NCI-H2227 (cell line): ENCODE data around the gene SYCE3.
"Not testable (repeated sequence)": the region's sequence is repeated elsewhere in the genome, so short reads cannot be mapped to it uniquely, and the experiment has no call there.

ENCODE experiments used
- DNase-seq: peaks from one replicate; lab custom pipeline; 2025; ENCODE audit not compliant: unreplicated experiment; lab: John Stamatoyannopoulos, UW

Gene SYCE3, protein sequence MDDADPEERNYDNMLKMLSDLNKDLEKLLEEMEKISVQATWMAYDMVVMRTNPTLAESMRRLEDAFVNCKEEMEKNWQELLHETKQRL

DNA sequence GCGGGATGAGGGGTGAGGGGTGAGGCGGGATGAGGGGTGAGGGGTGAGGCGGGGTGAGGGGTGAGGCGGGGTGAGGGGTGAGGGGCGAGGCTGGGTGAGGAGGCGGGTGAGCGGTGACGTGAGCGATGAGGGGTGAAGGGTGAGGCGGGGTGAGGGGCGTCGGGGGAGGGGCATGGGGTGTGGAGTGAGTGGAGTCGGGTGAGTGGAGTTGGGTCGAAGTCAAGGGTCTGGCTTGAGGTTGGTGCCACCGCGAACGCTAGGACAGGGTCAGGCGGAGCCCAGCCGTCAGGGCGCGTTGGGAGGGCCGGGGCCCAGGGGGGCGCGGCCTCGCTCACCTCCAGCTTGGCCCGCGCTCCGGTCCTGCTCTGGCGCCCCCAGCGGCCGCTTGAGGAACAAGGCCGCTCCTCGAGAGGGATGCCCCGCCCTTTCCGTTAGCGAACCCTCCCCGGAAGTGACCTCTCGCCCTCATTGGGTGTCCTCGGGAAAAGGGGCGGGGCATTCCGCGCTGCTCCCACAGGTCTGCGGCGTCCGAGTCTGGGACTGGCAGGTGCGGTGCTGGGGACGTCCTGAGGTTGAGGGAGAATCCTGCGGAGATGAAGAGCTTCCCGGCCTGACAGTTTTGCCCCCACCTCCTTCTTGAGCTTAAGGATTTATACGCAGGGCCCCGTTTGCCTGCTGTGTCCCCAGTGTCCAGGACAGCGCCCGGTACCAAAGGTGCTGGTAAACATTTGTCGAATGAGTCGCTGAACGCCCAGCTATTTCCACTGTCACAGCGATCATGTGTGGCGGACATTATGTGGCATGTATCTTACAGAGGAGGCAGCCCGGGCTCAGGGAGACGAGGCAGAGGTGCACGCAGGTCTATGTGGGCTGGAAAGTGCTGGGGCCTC, at the start of gene SYCE3:
Gene SYCE3, minus strand, starts transcription at position 397 of the 890 bp plus-strand sequence. CDS start 6,514 bp downstream, outside the sequence.
- peak; percentile 96 for DNase-seq

DNA sequence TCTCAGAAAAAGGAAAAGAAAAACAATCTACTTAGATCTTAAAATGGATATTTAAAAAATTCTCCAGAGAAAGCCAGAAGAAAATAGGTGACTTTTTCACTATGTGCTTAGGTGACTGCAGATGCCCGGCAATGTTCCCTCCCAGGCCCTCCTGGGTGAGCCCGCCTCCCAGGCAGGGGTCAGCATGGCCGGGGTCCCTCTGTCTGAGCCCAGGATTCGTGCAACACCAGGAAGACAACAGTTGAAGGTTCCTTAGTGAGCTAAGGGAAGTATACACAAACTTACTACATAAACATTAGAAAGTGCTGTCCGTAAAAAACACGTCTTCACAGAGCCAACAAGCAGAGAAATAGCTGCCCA, 49.4 kb upstream of the SYCE3 start:
- no peak for DNase-seq

DNA sequence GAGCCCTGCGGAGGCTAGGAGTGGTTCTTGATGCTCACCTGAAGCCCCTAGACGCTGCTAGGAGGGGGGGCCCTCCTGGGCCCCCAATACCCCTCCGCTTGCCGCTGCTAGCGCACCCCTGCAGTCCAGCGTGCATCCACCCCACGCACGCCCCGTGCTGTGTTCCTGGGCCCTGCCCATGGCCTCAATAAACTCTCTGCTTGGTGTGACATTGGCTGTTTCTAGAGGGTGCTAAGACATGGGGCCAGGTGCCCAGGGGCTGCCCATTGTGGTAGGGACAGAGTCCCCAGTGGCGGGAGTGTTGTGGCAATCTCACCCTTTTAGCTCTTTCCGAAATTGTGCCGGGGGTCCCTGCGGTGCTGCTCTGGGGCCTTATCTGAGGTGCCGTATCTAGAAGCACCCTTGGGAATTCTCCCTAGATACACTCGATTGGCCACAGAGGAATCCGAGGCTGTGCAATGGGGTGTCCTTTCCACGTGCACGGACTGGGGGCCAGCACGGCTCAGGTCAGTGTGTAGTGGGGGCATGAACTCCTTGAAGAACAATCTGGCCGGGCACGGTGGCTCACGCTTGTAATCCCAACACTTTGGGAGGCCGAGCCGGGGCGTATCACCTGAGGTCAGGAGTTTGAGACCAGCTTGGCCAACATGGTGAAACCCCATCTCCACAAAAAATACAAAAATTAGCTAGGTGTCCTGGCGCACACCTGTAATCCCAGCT, 48.8 kb upstream of the SYCE3 start:
- DNase-seq, result no peak

DNA sequence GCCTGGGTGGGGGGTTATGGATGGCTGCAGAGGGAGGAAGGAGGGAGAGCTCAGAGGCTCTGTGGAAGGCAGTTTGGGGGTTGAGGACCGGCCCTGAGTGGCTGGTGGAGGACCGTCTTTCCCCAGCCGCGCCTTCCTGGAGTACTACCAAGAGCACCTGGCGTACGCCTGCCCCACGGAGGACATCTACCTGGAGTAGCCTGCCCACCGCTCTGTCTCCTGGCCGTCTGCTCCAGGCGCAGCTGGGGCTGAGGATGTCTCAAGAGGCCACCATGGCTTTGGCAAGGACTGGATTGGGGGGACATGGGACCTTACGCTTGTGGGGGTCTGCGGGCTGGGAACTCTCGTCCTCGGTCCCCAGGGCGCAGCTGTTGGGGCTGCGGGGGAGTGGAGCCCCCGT, 47.9 kb upstream of the SYCE3 start:
- no peak for DNase-seq

DNA sequence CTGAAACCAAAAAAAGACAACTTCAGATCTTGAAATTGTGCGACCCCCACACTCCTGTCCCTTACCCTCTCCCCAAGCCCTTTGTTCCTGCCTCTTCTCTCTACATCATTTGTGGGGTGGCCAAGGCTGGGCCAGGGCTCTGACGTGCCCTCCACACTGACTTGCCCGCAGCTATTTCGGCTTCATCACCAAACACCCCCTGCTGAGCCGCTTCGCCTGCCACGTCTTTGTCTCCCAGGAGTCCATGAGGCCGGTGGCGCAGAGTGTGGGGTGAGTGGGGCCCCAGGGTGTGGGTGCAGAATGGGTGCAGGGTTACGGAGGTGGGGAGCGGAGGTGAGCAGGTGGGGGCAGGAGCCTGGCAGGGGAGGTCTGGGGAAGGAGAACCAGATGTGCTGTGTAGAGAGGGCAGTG, 47.3 kb upstream of the SYCE3 start:
- no peak for DNase-seq

DNA sequence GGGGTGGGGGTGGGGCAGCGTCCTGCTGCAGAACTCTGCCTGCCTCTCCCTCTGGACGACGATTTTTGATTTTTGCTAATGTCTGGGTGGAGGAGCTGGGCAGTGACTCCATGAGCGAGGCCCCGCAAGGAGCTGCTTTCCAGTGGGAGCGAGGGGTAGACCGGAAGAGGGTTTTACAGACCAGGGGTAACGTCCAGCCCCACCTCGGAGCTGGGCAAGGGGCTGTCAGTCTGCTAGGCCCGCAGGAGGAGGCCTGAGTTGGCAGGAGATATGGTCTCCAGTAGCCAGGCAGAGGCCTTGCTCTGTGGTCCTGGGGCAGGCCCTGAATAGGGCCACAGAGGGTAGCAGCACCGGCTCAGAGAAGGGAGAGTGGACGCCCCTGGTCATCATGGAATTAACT, 46.9 kb upstream of the SYCE3 start:
- no peak for DNase-seq

DNA sequence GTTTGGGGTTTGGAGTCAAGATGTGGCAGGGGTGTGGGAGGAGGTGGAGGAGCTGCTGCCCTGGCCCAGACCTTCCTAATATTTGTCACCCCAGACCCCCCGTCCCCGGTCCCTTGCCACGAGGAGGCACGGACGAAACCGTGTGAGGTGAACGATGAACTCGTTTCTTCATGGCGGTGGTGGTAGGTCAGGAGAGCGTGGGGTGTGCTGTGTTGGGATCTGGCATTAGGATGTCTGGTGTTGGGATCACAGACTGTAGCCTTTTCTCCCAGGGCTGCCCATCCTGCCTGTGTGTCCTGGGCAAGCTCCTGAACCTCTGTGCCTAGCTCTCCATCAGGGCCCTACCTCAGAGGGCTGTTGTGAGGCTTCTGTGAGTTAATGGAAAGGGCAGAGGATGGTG, 46.3 kb upstream of the SYCE3 start:
- DNase-seq, result no peak

DNA sequence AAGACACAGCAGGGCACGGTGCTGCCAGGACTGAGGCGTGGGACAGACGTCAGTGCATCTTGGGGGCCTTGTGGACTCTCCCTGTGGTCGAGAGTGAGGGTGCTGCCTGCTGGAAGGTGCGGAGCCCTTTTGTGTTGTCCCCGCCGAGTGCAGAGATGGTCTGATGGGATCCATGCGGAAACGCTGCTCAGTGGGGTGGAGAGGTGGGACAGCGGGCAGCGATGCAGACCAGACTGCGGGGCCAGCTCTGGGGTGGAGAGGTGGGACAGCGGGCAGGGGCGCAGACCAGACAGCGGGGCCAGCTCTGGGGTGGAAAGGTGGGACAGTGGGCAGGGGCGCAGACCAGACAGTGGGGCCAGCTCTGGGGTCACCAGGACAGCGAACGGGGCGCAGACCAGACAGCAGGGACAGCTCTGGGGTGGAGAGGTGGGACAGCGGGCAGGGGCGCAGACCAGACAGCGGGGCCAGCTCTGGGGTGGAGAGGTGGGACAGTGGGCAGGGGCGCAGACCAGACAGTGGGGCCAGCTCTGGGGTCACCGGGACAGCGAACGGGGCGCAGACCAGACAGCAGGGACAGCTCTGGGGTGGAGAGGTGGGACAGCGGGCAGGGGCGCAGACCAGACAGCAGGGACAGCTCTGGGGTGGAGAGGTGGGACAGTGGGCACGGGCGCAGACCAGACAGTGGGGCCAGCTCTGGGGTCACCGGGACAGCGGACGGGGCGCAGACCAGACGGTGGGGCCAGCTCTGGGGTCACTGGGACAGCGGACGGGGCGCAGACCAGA, 45.5 kb upstream of the SYCE3 start:
- DNase-seq, result not testable (repeated sequence)

DNA sequence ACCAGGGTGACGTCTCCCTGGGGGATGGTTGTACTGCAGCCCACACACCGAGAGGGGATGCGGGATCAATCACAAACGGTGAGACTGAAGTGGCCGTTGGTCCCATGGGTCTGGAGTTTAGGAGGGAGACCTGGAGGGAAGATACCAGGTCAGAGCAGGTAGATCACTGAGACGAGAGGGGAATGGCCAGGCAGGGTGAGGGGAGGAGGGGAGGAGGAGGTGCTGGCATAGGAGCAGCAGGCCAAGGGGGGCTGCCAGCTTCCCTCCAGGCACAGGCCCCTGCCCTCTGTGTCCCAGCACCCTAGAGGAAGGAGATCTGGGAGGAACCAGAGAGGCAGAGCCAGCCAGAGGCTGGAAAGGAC, 44.9 kb upstream of the SYCE3 start:
- DNase-seq, result no peak

DNA sequence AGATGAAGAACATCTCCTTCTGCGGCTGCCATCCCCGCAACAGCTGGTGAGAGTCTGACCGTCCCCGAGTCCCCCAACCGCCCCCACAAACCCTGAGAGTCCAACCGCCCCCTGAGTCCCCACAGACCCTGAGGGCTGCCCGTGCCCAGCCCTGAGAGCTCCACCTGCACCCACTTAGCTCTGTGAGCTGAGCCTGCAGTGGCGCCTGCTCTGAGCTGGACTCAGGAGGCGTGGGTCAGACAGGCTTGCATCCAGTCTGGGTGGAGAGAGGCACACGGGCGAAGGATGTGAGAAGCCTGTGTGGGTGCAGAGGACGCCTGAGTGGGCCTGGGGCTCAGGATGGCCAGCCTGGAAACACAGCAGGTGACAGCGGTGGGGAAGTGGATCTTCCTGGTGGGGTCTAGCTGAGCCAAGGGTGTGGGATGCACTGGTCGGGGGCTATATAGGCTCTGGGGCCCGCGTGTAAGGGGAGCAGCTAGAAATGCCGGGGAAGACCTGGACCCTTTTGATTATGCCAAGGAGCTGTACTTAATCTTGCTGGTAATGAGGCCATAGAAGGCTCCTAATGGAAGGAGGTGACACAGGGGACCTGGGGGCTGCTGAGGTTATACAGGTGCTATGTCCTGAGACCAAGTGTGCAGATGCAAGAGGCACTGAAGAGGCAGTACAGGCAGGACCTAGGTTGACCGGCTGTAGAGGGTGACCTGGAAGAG, 44.4 kb upstream of the SYCE3 start:
- no peak for DNase-seq

DNA sequence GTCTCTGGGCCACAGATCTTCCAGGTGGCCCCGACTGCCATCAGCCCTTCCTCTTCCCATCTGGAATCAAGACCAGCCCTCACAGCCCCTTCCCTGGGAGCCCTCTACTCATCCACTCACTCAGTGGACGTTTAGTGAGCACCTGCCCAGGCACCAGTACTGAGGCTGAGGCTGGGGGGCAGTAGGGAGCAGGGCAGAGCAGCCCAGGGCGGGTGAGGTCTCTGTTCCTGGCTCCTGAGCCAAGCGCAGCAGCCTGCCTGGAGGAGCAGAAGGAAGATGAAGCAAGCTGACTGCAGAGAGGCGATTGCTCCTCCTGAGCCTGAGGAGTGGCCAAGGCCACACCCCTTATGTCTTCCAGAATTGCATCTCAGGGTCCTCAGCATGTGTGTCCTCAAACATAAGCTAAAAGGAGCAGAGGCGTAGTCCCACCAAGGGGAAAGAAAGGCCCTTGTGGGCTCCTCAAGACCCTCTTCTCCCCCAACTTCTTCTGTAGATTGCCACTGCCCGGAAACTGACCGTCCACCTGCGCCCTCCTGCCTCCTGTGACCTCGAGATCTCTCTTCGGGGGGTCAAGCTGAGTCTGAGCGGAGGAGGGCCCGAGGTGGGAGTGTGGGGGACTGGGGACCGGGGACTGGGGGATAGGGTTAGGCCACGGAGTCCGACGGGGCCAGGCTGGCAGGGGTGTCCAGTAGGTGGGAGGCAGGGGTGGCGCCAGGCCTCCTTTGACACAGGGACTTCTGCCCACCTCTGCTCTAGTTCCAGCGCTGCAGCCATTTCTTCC, 43.6 kb upstream of the SYCE3 start:
- no peak for DNase-seq

DNA sequence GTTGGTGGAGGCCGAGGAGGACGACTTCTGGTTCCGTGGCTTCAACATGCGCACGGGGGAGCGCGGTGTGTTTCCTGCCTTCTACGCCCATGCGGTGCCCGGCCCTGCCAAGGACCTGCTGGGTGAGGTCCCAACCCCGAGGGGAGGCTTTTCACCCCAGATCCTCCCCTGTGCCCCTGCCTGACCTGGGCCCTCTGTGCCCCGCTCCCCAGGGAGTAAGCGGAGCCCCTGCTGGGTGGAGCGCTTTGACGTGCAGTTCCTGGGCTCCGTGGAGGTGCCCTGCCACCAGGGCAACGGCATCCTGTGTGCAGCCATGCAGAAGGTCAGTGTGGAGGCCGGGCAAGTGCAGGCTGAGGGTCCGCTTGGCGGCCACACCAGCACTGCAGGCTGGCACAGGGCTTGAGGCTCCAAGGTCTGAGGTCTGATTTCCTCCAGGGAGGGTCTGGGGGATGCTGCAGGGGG, 42.9 kb upstream of the SYCE3 start:
- no peak for DNase-seq

DNA sequence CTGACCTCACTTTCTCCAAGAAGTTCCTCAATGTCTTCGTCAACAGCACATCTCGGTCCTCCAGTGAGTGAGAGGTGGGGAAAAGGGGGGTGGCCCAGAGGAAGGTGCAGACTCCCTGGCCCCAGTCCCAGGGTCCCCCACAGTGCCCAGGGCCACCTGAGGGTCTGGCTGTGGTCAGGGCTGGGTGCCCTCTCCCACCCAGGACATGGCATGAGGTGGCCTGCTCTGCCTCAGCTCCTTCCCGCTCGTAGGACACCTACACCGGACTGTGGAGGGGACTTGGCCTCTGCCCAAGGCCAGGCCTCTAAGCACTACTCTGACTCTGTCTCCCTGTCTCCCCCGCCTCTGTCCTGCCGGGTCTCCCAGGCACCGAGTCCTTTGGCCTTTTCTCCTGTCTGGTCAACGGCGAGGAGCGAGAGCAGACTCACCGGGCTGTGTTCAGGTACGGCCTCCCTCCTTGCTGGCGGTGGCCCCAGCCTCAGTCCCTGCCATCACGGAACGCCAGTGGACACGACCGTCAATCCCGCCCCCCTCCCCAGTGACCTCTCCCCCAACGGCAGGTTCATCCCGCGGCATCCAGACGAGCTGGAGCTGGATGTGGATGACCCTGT, 42.4 kb upstream of the SYCE3 start:
- no peak for DNase-seq

DNA sequence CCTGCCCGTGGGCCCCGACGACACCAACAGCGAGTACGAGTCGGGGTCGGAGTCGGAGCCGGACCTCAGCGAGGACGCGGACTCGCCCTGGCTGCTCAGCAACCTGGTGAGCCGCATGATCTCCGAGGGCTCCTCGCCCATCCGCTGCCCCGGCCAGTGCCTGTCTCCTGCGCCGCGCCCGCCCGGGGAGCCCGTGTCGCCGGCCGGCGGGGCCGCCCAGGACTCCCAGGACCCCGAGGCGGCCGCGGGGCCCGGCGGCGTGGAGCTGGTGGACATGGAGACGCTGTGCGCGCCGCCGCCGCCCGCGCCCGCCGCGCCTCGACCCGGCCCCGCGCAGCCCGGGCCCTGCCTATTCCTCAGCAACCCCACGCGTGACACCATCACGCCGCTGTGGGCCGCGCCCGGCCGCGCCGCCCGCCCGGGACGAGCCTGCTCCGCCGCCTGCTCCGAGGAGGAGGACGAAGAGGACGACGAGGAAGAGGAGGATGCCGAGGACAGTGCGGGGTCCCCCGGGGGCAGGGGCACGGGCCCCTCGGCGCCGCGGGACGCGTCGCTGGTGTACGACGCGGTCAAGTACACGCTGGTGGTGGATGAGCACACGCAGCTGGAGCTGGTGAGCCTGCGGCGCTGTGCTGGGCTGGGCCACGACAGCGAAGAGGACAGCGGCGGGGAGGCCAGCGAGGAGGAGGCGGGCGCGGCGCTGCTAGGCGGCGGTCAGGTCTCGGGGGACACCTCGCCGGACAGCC, 41.7 kb upstream of the SYCE3 start:
- DNase-seq, result no peak

DNA sequence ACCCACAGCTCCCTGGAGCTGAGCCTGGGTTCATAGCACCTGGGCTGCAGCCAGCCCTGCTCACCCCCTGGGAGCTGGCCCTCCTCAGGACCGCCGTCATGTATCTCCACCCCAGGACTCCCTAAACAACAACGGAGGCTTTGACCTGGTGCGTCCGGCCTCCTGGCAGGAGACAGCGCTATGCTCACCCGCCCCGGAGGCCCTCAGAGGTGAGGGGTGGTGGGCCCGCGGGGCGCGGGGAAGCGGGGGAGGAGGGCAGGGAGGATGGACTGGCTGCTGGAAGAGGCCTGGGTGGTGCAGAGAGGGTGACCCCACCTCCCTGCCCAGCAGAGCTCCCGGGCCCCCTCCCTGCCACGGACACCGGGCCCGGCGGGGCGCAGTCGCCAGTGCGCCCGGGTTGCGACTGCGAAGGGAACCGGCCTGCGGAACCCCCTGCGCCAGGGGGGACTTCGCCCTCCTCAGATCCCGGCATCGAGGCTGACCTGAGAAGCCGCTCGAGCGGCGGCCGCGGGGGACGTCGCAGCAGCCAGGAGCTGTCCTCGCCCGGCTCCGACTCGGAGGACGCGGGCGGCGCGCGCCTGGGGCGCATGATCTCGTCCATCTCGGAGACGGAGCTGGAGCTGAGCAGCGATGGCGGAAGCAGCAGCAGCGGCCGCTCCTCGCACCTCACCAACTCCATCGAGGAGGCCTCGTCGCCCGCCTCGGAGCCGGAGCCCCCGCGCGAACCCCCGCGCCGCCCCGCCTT, 41.0 kb upstream of the SYCE3 start:
- DNase-seq, result no peak

DNA sequence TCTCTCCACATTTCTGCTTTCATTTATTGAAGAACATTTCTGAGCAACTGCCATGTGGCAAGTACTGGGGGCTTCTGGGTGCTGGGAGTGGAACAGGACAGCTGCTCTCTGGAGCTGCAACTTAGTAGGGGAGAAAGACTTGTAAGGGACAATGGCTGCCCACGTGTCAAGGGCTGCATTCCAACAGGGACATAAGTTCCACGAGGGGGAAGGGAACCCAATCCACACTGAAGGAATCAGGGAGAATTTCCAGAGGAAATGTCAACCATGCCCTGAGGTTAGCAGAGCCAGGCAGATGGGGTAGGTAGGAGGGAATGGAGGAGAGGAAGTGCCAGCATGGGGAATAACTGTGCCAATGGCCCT, 39.6 kb upstream of the SYCE3 start:
- DNase-seq, result no peak

DNA sequence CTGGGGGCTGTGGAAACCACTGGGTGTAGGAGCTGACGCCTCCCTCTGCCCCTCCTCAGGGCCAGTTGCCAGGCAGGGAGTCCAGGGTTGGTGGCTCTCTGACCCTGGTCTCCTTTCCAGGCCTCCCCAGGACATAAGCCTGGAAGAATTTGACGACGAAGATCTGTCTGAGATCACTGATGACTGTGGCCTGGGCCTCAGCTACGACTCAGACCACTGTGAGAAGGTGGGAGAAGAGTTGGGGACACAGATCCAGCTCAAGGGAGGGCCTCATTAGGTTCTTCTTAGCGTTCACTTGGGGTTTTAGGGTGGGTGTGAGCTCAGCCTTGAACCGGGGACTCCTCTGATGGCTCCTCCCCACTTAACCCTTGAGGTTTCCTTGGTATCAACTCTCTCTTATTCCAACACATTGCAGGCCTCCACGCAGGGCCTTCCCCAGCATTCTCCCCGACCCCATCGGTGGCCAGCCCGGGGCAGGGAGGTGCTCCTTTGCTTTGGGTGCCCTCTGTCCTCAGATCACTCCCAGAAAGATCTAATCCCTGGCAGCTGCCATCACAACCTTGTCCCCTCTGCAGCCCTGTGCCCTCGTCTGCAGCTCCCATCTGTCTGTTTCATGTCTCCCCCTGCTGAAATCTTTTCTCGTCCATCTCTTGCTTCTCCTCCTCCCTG, 39.1 kb upstream of the SYCE3 start:
- DNase-seq, result no peak
